ENCODE results near the gene DDX10. TPM values are rescaled to one million over a fixed set of nuclear protein-coding genes. Genes with fewer than 3 reads are reported as not detected.

The DDX10 gene
- total RNA-seq, 4 donors from 2014 or later: 11.5 to 22.0 (median 14.3) TPM

GRCh38 chr11:108804511-108804910 is 139.6 kb downstream of the DDX10 start:
- H3K4me3 ChIP-seq: no peak overlapping the region
- no peak for TF ChIP-seq EP300 (IDR thresholded peaks at IDR 0.05)
- TF ChIP-seq CTCF (IDR thresholded peaks at IDR 0.05): no peak
- no peak for TF ChIP-seq POLR2AphosphoS5 (IDR thresholded peaks at IDR 0.05)
- no peak for TF ChIP-seq POLR2A (IDR thresholded peaks at IDR 0.05; ENCODE audit: low read depth)
- no peak overlapping the region for H3K27ac ChIP-seq (replicated peaks in 1 of 4)
- no peaks in the 10 kb centered on the region for H3K9me3 ChIP-seq
- intact Hi-C loops (cut with DNase I): no loop called here
- no peaks in the 10 kb centered on the region for H3K4me1 ChIP-seq
- H3K27me3 ChIP-seq: no peaks in the 10 kb centered on the region
- H3K36me3 ChIP-seq: no peaks in the 10 kb centered on the region
- 76% methylated on average over 2 of the region's 2 CpGs for WGBS
- no peak for DNase-seq (ENCODE audit: extremely low spot score)

- Histone ChIP-seq H3K36me3 (no peaks in the 10 kb centered on the region), H3K4me3 (no peak overlapping the region), H3K27me3 (no peaks in the 10 kb centered on the region), H3K4me1 (no peaks in the 10 kb centered on the region), H3K9me3 (no peaks in the 10 kb centered on the region), H3K27ac (replicated peaks in 1 of 4) (no peak overlapping the region)
- DNase-seq (ENCODE audit: extremely low spot score): no peak
- no peak for TF ChIP-seq CTCF (IDR thresholded peaks at IDR 0.05)
- TF ChIP-seq POLR2A (IDR thresholded peaks at IDR 0.05; ENCODE audit: low read depth): no peak
- TF ChIP-seq EP300 (IDR thresholded peaks at IDR 0.05): no peak
- TF ChIP-seq POLR2AphosphoS5 (IDR thresholded peaks at IDR 0.05): no peak
- 88% methylated on average over 2 of the region's 2 CpGs for WGBS
- intact Hi-C loops (cut with DNase I): no loop called here
These were observed 140.2 kb downstream of the DDX10 start for GRCh38 chr11:108805030-108805429.

GRCh38 chr11:108807262-108807661 is 142.4 kb downstream of the DDX10 start:
- Histone ChIP-seq H3K27me3 (no peaks in the 10 kb centered on the region), H3K4me3 (no peak overlapping the region), H3K27ac (replicated peaks in 1 of 4) (no peak overlapping the region), H3K9me3 (no peaks in the 10 kb centered on the region), H3K4me1 (no peaks in the 10 kb centered on the region), H3K36me3 (no peaks in the 10 kb centered on the region)
- no peak for DNase-seq (ENCODE audit: extremely low spot score)
- no peak for TF ChIP-seq POLR2AphosphoS5 (IDR thresholded peaks at IDR 0.05)
- TF ChIP-seq EP300 (IDR thresholded peaks at IDR 0.05): no peak
- no peak for TF ChIP-seq CTCF (IDR thresholded peaks at IDR 0.05)
- no peak for TF ChIP-seq POLR2A (IDR thresholded peaks at IDR 0.05; ENCODE audit: low read depth)
- intact Hi-C loops (cut with DNase I): no loop called here
- 92% methylated on average over 2 of the region's 2 CpGs for WGBS

- no peaks in the 10 kb centered on the region for H3K9me3 ChIP-seq
- no peak overlapping the region for H3K4me3 ChIP-seq
- intact Hi-C loops (cut with DNase I): no loop called here
- DNase-seq (ENCODE audit: extremely low spot score): no peak
- H3K27me3 ChIP-seq: no peaks in the 10 kb centered on the region
- H3K4me1 ChIP-seq: no peaks in the 10 kb centered on the region
- 76% methylated on average over 2 of the region's 2 CpGs for WGBS
- TF ChIP-seq EP300 (IDR thresholded peaks at IDR 0.05): no peak
- TF ChIP-seq POLR2A (IDR thresholded peaks at IDR 0.05; ENCODE audit: low read depth): no peak
- TF ChIP-seq CTCF (IDR thresholded peaks at IDR 0.05): no peak
- no peak for TF ChIP-seq POLR2AphosphoS5 (IDR thresholded peaks at IDR 0.05)
- no peak overlapping the region for H3K27ac ChIP-seq (replicated peaks in 1 of 4)
- no peaks in the 10 kb centered on the region for H3K36me3 ChIP-seq
These were observed 148.2 kb downstream of the DDX10 start for GRCh38 chr11:108813086-108813485.

GRCh38 chr11:108817976-108818375 is 153.1 kb downstream of the DDX10 start:
- intact Hi-C loops (cut with DNase I): no loop called here
- 89% methylated on average over 5 of the region's 5 CpGs for WGBS
- TF ChIP-seq POLR2AphosphoS5 (IDR thresholded peaks at IDR 0.05) (no peak), POLR2A (IDR thresholded peaks at IDR 0.05; ENCODE audit: low read depth) (no peak), EP300 (IDR thresholded peaks at IDR 0.05) (no peak), CTCF (IDR thresholded peaks at IDR 0.05) (no peak)
- H3K27me3 ChIP-seq: no peaks in the 10 kb centered on the region
- no peak overlapping the region for H3K4me3 ChIP-seq
- H3K4me1 ChIP-seq: no peaks in the 10 kb centered on the region
- H3K9me3 ChIP-seq: no peaks in the 10 kb centered on the region
- H3K36me3 ChIP-seq: no peaks in the 10 kb centered on the region
- no peak overlapping the region for H3K27ac ChIP-seq (replicated peaks in 1 of 4)
- DNase-seq (ENCODE audit: extremely low spot score): no peak
